ENCODE data around the gene KDM4B. TPM values are rescaled to one million over a fixed set of nuclear protein-coding genes. Genes with fewer than 3 reads are reported as not detected.

The KDM4B gene
- total and polyA plus RNA-seq, 4 donors = 17.1 to 49.5 (median 24.7) TPM

DNA sequence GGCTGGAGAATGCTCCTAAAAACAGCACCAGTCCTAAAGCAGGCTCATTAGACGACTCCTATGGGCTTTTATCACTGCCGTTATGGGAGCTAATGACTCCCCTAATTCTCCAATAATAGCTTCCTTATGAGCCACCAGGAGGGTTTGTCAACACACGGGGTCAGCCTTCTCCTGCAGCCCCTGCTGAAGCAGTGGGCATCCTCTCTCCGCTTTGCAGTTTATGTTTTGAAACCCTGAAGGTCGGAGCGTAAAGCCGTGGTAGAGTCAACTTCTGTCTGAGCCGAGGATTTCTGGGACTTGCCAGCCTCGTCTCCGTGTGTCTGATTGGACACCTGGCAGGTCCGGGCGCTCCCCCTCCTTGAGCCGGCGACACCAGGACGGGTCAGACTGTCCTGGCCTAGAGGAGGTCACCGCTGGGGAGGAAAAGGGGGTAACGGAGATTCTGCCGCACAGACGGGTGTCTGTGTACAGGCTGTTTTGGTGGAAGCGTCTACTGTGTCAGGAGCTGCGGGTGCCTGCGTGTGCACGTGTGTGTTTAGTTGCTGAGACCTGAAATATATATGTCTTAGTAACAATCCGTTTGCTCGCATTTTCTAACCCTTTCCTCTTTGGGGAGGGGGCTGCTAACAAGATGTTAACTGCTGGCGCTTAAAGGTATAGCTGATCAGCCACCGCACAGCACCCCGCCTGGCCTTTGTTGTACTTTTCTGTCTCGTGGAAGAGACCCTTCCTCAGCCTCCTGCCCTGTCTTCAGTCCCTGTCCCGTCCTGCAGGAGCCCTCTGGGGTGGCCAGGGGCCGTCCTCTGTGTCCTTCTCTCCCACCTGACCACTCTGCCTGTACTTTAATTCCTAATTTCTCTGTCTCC, 1.9 kb downstream of the KDM4B start:
- H3K4me3 ChIP-seq = peak overlapping the region; percentile 34
- ATAC-seq (ENCODE audit: insufficient read depth, low FRiP score) (no peak), DNase-seq (peak in 2 of 3 donors; percentile 25 to 31)
- no peaks in the 10 kb centered on the region for H3K9me3 ChIP-seq (ENCODE audit: control insufficient read depth in 4 of 4, insufficient read depth in 3 of 4, low read length in 3 of 4)
- H3K9ac ChIP-seq (ENCODE audit: insufficient read depth in 1 of 2, low read length in 2 of 2) = peak overlapping the region in 1 of 2 donors; percentile 71
- TF ChIP-seq CTCF (IDR thresholded peaks at IDR 0.05; ENCODE audit: control extremely low read depth, extremely low read depth) = no peak
- no peaks in the 10 kb centered on the region for H3K27me3 ChIP-seq (ENCODE audit: control insufficient read depth in 3 of 3, insufficient read depth in 3 of 3, low read length in 2 of 3)
- H3K4me1 ChIP-seq (ENCODE audit: control insufficient read depth in 5 of 5, insufficient read depth in 5 of 5, low read length in 5 of 5) = peaks cover 0 to 27% (median 12%) of the 10 kb centered on the region in 5 donors
- H3K27ac ChIP-seq (ENCODE audit: low read depth in 1 of 2, low read length in 1 of 2) = peak overlapping the region; percentile 62 to 84
- 25% methylated on average over 31 of the region's 31 CpGs for WGBS, 2 donors
- no peaks in the 10 kb centered on the region for H3K36me3 ChIP-seq (ENCODE audit: control insufficient read depth in 4 of 4, insufficient read depth in 4 of 4, low read length in 4 of 4)

GRCh38 chr19:4971424-4971793, 2.5 kb downstream of the KDM4B start:
- DNase-seq (peak in 2 of 3 donors; percentile 9 to 14), ATAC-seq (ENCODE audit: insufficient read depth, low FRiP score) (no peak)
- H3K9me3 ChIP-seq (ENCODE audit: control insufficient read depth in 4 of 4, insufficient read depth in 3 of 4, low read length in 3 of 4) = no peaks in the 10 kb centered on the region
- TF ChIP-seq CTCF (IDR thresholded peaks at IDR 0.05; ENCODE audit: control extremely low read depth, extremely low read depth) = no peak
- H3K27me3 ChIP-seq (ENCODE audit: control insufficient read depth in 3 of 3, insufficient read depth in 3 of 3, low read length in 2 of 3) = no peaks in the 10 kb centered on the region
- H3K27ac ChIP-seq (ENCODE audit: low read depth in 1 of 2, low read length in 1 of 2) = peak overlapping the region in 1 of 2 donors; percentile 53
- no peak overlapping the region for H3K9ac ChIP-seq (ENCODE audit: insufficient read depth in 1 of 2, low read length in 2 of 2)
- no peaks in the 10 kb centered on the region for H3K36me3 ChIP-seq (ENCODE audit: control insufficient read depth in 4 of 4, insufficient read depth in 4 of 4, low read length in 4 of 4)
- H3K4me1 ChIP-seq (ENCODE audit: control insufficient read depth in 5 of 5, insufficient read depth in 5 of 5, low read length in 5 of 5) = peaks cover 3 to 27% (median 12%) of the 10 kb centered on the region in 5 donors
- 45 to 47% methylated on average over 10 of the region's 10 CpGs for WGBS, 2 donors
- H3K4me3 ChIP-seq = no peak overlapping the region

DNA sequence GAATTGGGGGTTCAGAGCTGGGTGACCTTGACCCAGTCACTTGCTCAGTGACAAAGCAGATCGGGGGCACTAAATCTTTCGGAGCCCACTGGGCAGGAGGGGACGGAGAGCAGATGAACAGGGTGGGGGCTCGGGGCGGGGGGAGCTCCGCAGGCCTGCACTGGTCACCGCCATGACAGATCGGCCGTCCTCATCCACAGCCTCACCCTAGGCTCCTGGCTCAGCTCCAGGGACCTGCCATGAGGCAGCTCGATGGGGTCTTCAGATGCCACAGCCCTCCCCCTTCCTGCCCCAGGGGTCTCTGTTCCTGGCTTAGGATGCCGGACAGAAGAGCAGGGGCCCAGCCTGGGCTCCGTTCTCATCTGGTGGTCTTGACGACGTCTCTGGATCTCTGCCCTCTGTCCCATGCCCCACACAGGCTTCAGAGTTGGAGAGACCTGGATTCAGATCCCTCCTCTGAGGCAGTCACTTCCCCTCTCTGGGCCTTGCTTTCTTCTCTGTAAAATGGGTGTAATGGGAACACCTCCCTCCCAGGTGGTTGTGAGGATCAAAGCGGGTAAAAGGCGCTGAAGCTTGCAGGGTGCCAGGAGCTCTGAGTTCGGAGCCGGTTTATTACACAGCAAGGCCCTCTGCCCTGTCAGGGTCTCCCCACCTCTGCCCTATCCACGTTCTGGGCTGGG, 3.0 kb downstream of the KDM4B start:
- WGBS, 2 donors = 93 to 97% methylated on average over 16 to 19 of the region's 19 CpGs
- Histone ChIP-seq H3K4me1 (ENCODE audit: control insufficient read depth in 5 of 5, insufficient read depth in 5 of 5, low read length in 5 of 5) (peaks cover 7 to 31% (median 13%) of the 10 kb centered on the region in 5 donors), H3K9ac (ENCODE audit: insufficient read depth in 1 of 2, low read length in 2 of 2) (no peak overlapping the region), H3K9me3 (ENCODE audit: control insufficient read depth in 4 of 4, insufficient read depth in 3 of 4, low read length in 3 of 4) (no peaks in the 10 kb centered on the region), H3K27ac (ENCODE audit: low read depth in 1 of 2, low read length in 1 of 2) (peak overlapping the region in 1 of 2 donors; percentile 53), H3K36me3 (ENCODE audit: control insufficient read depth in 4 of 4, insufficient read depth in 4 of 4, low read length in 4 of 4) (no peaks in the 10 kb centered on the region), H3K27me3 (ENCODE audit: control insufficient read depth in 3 of 3, insufficient read depth in 3 of 3, low read length in 2 of 3) (no peaks in the 10 kb centered on the region), H3K4me3 (no peak overlapping the region)
- TF ChIP-seq CTCF (IDR thresholded peaks at IDR 0.05; ENCODE audit: control extremely low read depth, extremely low read depth) = no peak
- DNase-seq (no peak), ATAC-seq (ENCODE audit: insufficient read depth, low FRiP score) (no peak)
